ENCODE data around the gene SRPX.

DNA sequence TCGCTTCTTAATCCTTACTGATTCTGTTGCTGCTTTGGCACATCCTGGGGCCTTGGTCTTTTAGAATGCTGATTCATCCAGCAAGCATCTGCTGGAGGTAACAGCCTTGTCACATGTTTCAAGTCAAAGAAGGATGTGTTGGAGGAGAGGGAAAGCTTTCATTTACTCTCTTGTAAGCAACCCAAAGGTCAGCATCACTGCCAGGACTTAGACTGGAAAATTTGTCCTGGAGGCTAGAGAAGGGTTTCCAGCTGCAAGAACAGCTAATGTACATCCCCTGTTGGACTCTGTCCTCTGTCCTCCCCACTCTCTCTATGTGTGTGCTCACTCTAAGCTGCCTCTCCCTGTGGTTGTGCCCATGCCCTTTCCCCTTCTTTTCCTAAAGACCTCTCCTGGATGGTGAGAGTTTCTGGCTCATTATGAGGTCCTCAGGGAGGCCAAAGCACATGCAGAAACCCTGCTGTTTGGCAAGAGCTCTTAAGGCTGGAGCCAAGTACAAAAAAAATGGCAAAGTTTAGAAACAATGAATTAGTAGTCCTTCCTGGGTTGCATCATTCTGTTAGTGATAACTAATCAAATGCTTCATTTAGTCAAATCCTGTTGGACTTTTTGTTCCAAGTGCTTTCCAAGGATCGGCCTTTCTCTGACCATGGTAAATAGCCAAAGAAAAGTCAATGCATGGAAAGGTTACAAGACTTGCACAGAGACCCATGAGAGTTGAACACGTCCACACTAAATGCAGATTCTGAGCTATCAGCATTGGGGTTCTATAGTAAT lies 13.4 kb upstream of the SRPX start:
- TF ChIP-seq, protein P1, sequence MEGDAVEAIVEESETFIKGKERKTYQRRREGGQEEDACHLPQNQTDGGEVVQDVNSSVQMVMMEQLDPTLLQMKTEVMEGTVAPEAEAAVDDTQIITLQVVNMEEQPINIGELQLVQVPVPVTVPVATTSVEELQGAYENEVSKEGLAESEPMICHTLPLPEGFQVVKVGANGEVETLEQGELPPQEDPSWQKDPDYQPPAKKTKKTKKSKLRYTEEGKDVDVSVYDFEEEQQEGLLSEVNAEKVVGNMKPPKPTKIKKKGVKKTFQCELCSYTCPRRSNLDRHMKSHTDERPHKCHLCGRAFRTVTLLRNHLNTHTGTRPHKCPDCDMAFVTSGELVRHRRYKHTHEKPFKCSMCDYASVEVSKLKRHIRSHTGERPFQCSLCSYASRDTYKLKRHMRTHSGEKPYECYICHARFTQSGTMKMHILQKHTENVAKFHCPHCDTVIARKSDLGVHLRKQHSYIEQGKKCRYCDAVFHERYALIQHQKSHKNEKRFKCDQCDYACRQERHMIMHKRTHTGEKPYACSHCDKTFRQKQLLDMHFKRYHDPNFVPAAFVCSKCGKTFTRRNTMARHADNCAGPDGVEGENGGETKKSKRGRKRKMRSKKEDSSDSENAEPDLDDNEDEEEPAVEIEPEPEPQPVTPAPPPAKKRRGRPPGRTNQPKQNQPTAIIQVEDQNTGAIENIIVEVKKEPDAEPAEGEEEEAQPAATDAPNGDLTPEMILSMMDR (IDR thresholded peaks at IDR 0.05) = no peak
- TF ChIP-seq POLR2A (IDR thresholded peaks at IDR 0.05) = no peak

Data from tibial nerve (tissue), 3 donors.